Measurements from ENCODE around the gene NUP88. TPM values are rescaled to one million over a fixed set of nuclear protein-coding genes. Genes with fewer than 3 reads are reported as not detected.

The NUP88 gene
- total and polyA plus RNA-seq, 10 of the 15 experiments (the other 5 are each of a cell fraction or from before 2014, with no cell fraction given), result 110 to 244 (median 188) TPM

DNA sequence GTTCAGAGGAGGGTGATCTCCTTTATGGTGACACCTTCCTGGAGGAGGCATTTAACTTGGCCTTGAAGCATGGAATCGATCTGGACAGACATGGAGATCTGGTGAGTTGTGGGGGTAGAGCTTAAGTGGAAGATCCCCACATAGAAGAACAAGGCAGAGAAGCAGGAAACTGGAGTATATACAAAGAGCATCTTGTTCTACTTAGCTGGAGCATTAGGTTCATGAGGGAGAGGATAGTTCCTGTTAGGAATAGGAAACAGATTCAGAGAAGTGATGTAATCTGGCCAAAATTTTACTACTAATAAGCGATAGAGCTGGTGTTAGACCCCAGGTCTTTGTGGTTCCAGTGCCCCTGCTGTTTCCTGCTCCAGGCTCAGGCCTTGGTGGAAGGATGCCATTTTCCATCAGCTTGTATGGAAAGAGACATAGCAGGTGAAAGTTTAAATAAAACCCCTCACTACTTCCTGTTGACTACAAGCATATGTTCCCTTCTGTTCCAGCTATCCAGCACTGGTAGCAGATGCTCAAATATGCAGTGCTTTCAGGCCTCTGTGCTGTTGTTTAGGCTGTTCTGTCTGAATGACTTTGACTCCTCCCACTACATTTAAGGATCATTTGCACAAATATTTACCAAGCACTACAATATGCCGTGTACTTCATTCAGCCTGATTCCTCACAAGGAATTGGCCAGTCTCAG, 9.9 kb upstream of the NUP88 start (continued):
- TF ChIP-seq, protein P1, sequence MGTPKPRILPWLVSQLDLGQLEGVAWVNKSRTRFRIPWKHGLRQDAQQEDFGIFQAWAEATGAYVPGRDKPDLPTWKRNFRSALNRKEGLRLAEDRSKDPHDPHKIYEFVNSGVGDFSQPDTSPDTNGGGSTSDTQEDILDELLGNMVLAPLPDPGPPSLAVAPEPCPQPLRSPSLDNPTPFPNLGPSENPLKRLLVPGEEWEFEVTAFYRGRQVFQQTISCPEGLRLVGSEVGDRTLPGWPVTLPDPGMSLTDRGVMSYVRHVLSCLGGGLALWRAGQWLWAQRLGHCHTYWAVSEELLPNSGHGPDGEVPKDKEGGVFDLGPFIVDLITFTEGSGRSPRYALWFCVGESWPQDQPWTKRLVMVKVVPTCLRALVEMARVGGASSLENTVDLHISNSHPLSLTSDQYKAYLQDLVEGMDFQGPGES (IDR thresholded peaks at IDR 0.05), result no peak
- TF ChIP-seq, protein P2, sequence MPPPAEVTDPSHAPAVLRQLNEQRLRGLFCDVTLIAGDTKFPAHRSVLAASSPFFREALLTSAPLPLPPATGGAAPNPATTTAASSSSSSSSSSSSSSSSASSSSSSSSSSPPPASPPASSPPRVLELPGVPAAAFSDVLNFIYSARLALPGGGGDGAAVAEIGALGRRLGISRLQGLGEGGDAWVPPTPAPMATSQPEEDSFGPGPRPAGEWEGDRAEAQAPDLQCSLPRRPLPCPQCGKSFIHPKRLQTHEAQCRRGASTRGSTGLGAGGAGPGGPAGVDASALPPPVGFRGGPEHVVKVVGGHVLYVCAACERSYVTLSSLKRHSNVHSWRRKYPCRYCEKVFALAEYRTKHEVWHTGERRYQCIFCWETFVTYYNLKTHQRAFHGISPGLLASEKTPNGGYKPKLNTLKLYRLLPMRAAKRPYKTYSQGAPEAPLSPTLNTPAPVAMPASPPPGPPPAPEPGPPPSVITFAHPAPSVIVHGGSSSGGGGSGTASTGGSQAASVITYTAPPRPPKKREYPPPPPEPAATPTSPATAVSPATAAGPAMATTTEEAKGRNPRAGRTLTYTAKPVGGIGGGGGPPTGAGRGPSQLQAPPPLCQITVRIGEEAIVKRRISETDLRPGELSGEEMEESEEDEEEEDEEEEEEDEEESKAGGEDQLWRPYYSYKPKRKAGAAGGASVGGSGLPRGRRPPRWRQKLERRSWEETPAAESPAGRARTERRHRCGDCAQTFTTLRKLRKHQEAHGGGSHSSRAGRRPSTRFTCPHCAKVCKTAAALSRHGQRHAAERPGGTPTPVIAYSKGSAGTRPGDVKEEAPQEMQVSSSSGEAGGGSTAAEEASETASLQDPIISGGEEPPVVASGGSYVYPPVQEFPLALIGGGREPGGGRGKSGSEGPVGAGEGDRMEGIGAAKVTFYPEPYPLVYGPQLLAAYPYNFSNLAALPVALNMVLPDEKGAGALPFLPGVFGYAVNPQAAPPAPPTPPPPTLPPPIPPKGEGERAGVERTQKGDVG (CRISPR knock-in tag; IDR thresholded peaks at IDR 0.05), result no peak
- no peak for TF ChIP-seq YY1 (IDR thresholded peaks at IDR 0.05; ENCODE audit: low read depth, low read length)
- TF ChIP-seq, protein P3, sequence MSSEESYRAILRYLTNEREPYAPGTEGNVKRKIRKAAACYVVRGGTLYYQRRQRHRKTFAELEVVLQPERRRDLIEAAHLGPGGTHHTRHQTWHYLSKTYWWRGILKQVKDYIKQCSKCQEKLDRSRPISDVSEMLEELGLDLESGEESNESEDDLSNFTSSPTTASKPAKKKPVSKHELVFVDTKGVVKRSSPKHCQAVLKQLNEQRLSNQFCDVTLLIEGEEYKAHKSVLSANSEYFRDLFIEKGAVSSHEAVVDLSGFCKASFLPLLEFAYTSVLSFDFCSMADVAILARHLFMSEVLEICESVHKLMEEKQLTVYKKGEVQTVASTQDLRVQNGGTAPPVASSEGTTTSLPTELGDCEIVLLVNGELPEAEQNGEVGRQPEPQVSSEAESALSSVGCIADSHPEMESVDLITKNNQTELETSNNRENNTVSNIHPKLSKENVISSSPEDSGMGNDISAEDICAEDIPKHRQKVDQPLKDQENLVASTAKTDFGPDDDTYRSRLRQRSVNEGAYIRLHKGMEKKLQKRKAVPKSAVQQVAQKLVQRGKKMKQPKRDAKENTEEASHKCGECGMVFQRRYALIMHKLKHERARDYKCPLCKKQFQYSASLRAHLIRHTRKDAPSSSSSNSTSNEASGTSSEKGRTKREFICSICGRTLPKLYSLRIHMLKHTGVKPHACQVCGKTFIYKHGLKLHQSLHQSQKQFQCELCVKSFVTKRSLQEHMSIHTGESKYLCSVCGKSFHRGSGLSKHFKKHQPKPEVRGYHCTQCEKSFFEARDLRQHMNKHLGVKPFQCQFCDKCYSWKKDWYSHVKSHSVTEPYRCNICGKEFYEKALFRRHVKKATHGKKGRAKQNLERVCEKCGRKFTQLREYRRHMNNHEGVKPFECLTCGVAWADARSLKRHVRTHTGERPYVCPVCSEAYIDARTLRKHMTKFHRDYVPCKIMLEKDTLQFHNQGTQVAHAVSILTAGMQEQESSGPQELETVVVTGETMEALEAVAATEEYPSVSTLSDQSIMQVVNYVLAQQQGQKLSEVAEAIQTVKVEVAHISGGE (CRISPR knock-in tag; IDR thresholded peaks at IDR 0.05), result no peak

All from GM12878 (cell line).